ENCODE measurements around the gene LIN7A. TPM values are rescaled to one million over a fixed set of nuclear protein-coding genes. Genes with fewer than 3 reads are reported as not detected.
A peak's percentile ranks its signal among the peaks of the same experiment; 100 is the strongest.

LIN7A gene, protein sequence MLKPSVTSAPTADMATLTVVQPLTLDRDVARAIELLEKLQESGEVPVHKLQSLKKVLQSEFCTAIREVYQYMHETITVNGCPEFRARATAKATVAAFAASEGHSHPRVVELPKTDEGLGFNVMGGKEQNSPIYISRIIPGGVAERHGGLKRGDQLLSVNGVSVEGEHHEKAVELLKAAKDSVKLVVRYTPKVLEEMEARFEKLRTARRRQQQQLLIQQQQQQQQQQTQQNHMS
- 10.5 and 20.9 TPM in 2 replicates for total RNA-seq (2014; rRNA removed; shearing (Covaris generic); ENCODE audit: low replicate concordance)

DNA sequence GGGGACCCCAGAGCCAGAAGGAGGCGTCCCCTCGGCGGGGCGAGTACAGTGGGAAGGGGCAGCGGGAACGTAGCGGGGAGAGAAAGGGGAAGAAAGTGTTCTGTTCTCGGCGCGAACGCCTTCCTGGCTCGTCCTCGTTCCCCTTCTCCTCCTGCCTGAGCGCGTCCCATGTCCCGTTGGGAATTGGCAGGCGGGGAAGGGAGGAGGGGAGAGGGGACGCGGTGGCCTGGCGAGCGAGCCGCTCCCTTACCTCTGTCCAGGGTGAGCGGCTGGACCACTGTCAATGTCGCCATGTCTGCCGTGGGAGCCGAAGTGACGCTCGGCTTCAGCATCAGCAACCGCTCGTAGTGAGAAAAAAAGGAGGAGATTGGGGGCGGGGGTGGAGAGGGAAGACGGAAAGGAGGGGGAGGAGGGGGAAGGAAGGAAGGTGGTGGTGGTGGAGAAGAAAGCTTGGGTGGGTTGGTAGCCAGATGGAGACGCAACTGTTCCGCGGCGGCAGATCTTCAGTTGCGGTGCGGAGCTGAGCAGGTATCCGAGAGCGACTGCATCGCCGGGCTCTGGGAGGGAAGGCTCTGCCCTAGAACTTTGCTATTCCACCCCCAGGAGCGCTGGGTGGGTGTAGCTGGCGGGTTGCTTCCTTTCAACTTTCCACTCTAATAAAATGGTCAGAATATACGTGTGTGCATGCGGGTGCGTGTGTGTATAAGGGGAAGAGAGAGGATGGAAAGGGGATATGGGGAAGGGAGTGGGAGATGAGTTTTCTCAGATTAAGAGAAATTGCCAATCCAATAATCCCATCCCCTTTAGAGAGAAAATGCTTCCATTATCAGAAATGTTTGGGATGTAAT, at the start of gene LIN7A:
Gene LIN7A, minus strand, starts transcription at position 544 of the 848 bp plus-strand sequence. Its CDS starts 212 bp downstream, at position 332.
- in situ Hi-C loops (cut with HindIII; ENCODE audit: low pct_unique_long_range_greater_than_20kb, low sequenced_read_pairs): no loop called here
- DNase-seq (ENCODE audit: low read depth): peak; percentile 76

DNA sequence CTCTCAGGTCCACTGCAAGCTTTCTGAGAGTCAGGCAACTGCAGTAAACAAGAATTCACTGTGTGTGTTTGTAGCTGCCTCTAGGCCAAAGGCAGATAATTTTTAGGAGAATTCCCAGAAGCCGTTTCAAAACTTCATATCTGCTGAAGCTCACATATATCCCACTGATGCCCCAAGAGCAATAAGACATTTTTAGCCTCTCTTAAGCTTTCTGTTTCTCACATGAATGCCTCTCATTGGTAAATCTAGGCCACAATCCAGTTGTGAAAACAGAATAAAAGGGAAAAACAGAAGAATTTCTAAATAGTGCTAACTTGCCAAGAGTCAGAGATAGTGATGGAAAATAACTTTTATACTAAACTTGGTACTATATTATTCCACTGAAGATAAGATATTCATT, 48.5 kb upstream of the LIN7A start:
- no peak for DNase-seq (ENCODE audit: low read depth)
- in situ Hi-C loops (cut with HindIII; ENCODE audit: low pct_unique_long_range_greater_than_20kb, low sequenced_read_pairs): no loop called here

DNA sequence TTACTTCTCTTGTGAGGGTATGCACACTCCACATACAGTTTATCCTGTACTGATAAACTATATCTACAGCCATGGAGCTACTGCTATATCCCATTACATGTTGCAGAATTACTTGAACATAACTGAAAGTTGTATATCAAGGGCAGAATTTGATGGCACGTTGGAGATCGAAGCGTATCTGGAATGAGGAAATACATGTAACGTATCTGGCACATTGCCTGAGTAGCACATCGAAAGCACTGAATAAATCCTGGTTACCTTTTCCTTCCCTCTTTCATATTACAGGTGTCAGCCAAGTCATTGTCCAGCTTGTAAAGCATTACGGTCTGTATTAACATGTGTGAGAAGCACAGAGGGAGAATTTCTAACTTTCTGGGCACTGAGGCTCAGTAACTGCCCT, 42.1 kb upstream of the LIN7A start:
- DNase-seq (ENCODE audit: low read depth): no peak

DNA sequence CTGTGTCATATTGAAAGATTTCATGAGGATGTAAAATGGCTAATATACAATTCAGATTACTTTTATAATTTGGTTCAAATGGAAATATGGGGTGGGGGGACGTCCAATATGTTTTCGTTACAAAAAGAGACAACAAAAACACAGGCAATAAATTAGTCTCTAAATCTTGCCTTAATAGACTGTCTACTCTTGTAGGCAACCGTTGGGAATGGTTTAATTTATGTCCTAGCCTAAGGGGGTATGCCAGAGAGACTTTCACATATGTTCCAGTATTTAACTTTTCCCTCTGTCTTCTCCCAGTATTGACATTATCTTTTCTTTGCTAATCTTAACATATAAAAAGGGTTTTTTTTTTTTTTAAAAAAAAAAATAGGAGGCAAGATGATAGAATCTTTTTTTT, 41.5 kb upstream of the LIN7A start:
- in situ Hi-C loops (cut with HindIII; ENCODE audit: low pct_unique_long_range_greater_than_20kb, low sequenced_read_pairs): no loop called here
- no peak for DNase-seq (ENCODE audit: low read depth)

More for the DNA sequence above, 42.1 kb upstream of the LIN7A start:
- in situ Hi-C loops (cut with HindIII; ENCODE audit: low pct_unique_long_range_greater_than_20kb, low sequenced_read_pairs): no loop called here

DNA sequence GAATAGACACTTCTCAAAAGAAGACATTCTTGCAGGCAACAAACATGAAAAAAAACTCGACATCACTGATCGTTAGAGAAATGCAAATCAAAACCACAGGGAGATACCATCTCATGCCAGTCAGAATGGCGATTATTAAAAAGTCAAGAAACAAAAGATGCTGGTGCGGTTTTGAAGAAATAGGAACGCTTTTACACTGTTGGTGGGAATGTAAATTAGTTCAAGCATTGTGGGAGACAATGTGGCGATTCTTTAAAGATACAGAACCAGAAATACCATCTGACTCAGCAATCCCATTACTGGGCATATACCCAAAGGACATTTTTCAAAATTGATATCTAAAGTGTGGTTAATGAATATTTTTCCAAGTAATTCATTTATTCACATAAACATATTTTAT, 39.6 kb upstream of the LIN7A start:
- in situ Hi-C loops (cut with HindIII; ENCODE audit: low pct_unique_long_range_greater_than_20kb, low sequenced_read_pairs): no loop called here
- no peak for DNase-seq (ENCODE audit: low read depth)

DNA sequence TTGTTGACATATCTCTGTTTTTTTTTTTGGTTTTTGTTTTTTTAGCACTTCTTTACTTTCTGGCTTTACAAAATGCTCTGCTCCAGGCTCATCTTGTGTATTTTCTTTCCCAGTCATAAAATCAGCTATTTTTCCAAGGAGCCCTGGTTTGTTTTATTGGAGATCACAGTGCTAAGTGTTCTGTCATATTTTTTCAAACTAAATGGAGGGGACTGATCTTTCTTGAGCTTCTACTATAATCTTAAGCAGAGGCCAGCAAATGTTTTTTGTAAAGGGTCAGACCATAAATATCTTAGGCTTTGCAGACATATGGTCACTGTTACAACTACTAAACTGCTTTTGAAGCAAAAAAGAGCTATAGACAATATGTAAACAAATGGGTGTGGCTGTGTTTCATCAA, 30.6 kb upstream of the LIN7A start:
- DNase-seq (ENCODE audit: low read depth): no peak
- in situ Hi-C loops (cut with HindIII; ENCODE audit: low pct_unique_long_range_greater_than_20kb, low sequenced_read_pairs): no loop called here

DNA sequence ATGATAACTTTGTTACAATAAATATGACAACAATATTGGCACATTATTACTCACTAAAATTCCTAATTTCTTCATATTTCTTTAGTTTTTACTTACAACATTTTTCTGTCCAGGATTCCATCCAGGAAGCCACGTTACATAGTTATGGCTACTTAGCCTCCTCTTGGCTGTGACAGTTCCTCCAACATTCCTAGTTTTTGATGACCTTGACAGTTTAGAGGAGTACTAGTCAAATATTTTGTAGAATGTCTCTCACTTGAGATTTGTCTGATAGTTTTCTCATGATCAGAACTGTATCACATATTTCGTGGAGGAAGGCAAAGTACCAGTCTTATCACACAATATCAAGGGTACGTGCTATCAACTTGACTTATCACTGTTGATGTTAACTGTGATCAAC, 29.8 kb upstream of the LIN7A start:
- DNase-seq (ENCODE audit: low read depth): no peak

DNA sequence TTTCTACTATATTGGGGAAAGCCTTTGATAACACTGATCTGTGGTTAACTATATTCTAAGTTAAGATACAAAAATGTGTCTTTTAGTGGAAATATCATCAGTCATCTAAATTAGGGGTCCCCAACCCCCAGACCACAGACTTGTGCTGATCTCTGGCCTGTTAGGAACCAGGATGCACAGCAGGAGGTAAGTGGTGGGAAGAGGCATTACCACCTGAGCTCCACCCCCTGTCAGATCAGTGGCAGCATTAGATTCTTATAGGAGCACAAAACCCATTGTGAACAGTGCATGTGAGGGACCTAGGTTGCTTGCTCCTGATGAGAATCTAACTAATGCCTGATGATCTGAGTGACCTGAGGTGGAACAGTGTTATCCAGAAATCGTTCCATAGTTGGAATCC, 28.3 kb upstream of the LIN7A start:
- in situ Hi-C loops (cut with HindIII; ENCODE audit: low pct_unique_long_range_greater_than_20kb, low sequenced_read_pairs): no loop called here
- DNase-seq (ENCODE audit: low read depth): no peak

More for the DNA sequence above, 29.8 kb upstream of the LIN7A start:
- in situ Hi-C loops (cut with HindIII; ENCODE audit: low pct_unique_long_range_greater_than_20kb, low sequenced_read_pairs): no loop called here

DNA sequence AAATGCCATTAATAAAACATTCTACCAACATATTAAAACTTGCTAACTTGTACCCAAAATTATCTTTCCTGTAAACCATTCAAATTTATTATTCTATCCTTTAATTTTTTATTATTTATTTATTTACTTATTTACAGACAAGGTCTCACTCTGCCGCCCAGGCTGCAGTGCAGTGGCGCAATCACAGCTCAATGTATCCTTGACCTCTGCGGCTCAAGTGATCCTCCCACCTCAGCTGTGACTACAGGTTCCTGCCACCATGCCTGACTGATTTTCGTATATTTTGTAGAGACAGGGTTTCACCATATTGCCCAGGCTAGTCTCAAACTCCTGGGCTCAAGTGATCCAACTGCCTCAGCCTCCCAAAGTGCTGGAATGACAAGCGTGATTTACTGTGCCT, 20.4 kb upstream of the LIN7A start:
- no peak for DNase-seq (ENCODE audit: low read depth)
- in situ Hi-C loops (cut with HindIII; ENCODE audit: low pct_unique_long_range_greater_than_20kb, low sequenced_read_pairs): no loop called here

DNA sequence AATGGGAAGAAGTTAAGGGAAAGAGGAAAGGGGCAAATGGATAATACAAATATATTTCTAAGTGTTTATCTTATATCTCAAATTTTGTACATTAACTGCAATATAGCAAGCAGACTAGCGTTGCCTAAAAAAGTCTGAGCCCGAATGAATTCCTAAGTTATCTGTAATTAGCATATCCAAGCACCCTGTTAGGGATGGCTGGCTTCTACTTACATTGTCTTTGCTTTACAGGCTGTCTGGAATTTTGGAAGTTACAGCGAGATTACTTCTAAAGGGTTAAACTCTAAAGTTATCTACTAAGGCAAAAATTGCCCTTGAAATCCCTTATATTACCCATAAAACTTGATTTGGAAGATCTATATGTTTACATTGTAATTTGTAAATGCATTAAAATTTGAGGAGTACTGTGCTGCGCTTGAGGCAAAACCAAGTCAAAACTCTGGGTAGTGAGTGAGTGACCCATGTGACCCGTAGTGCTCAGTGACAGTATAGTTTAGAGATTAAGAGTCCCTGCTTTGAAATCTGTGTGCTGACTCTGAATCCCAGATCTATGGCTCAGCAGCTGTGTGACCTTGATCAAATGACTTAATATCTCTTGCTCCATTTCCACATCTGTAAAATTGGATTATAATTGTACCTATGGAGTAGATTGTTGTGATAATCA, 17.3 kb upstream of the LIN7A start:
- in situ Hi-C loops (cut with HindIII; ENCODE audit: low pct_unique_long_range_greater_than_20kb, low sequenced_read_pairs): no loop called here
- DNase-seq (ENCODE audit: low read depth): no peak

DNA sequence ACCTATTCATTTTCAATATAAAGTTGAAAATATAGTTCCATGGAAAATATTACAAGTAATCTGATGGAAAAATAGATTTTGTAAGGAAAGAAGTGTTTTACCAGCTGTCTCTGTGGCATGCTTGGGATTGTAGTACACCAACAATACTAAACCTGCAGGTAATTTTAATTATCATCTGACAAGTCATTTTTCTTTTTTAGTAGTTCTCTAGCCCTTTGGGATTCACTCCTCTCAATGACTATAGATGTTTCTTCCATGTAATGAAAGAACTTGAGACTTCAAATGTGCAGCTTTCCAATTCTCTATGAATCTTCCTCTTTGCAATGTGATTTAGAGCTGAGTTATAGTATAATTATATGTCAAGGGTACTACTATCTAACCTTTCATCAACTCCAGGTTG, 14.7 kb upstream of the LIN7A start:
- in situ Hi-C loops (cut with HindIII; ENCODE audit: low pct_unique_long_range_greater_than_20kb, low sequenced_read_pairs): no loop called here

DNA sequence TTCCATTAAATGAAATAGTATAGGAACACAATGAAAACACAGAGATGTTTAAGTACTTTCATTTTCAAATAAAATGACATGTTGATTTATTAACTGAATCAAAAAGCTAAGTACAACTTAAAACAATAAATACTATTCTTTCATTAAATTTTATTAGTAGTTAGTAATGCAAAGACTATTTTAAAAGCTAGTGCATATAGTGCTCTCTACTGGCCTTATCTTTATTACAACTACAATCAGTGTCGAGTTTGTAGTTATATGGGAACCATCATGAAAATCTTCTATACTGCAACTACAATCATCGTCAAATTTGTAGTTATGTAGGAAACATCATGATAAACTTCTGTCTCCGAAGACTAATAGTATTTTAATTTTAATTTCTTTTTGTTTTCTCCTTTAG, 8.9 kb upstream of the LIN7A start:
- in situ Hi-C loops (cut with HindIII; ENCODE audit: low pct_unique_long_range_greater_than_20kb, low sequenced_read_pairs): no loop called here
- DNase-seq (ENCODE audit: low read depth): no peak

More for the DNA sequence above, 14.7 kb upstream of the LIN7A start:
- no peak for DNase-seq (ENCODE audit: low read depth)

DNA sequence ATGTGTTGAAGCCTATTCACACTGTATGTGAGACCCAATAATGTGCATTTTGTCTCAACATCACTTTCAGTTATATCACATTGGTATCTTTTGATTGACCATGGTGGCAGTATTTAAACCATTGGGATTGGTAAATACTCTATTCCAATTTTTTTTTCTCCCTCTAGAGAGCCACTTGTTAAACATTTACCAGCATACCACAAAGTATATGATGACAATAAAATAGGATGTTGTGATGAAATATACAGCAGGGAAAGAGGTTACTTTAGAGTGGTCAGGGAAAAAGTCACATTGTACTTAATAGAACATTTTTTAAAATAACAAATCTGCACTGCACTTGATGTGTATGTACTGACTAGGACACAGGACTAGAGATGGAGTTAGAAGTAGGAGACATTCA, 5.6 kb upstream of the LIN7A start:
- no peak for DNase-seq (ENCODE audit: low read depth)
- in situ Hi-C loops (cut with HindIII; ENCODE audit: low pct_unique_long_range_greater_than_20kb, low sequenced_read_pairs): no loop called here

DNA sequence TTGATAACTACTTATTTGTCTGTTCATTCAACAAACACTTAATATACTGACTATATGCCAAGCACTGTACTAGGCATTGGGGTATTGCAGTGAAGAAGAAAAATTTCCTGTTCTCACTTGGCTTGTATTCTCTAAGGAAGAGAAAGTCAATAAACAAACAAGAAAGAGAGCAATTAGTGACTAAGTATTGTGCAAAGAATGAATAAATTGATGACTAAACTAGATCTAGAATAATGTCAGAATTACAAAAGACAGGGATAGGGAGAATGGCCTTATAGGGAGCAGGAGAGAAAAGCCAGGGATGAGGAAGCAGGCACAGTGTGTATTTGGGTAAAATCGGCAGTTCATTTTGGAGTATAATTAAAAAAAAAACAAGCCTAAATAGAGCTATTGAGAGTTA, 4.2 kb upstream of the LIN7A start:
- no peak for DNase-seq (ENCODE audit: low read depth)
- in situ Hi-C loops (cut with HindIII; ENCODE audit: low pct_unique_long_range_greater_than_20kb, low sequenced_read_pairs): no loop called here

DNA sequence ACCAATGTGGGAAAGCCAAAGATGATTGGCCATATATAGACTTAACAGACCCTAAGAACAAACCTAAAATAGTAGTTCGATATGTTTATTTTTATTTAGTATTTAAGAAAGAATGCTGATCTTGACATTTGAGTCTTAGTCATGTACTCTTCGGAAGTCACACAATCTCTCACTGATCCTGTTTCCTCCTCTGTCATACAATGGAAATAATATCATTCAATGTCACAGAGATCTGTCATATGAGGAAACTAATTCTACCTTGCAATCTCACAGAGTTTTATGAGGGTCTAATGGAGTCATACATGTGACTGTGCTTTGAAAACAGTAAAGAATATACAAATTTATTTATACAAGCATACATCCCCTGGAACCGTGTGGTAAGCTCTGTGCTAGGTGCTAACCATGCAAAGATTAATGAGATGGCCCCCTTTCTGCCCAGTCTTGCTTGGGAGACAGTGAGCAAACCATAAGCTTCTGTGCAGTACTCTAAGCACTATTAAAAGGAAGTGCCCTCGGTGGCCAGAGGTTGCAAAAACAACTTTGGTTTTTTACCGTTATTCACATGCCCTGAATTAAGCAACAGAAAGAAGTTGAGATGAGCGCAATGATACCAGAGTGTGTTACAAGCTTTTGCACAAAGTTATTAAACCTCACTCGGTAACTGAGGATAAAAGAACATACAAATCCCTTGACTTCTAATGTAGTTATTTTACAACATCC, 1.7 kb upstream of the LIN7A start:
- peak; percentile 49 for DNase-seq (ENCODE audit: low read depth)
- in situ Hi-C loops (cut with HindIII; ENCODE audit: low pct_unique_long_range_greater_than_20kb, low sequenced_read_pairs): no loop called here

DNA sequence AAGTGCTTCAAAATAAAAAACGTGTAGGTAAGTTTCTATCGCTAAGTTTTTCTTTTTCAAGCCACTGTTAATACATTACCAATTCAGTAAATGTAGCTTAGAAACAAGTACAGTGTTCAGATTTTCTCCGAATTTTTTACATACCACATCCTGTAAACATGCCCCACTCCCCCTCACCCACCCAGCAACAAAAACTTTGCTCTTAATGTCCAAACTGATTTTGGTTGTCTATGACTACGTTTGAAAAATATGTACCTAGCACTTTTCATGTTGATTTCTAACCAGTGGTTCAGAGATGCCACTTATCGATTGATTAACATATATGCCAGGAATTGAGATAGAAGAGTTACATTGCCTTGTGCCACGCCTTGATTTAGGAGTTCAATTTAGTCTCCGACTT, 663 bp upstream of the LIN7A start:
- in situ Hi-C loops (cut with HindIII; ENCODE audit: low pct_unique_long_range_greater_than_20kb, low sequenced_read_pairs): no loop called here
- peak; percentile 50 for DNase-seq (ENCODE audit: low read depth)

DNA sequence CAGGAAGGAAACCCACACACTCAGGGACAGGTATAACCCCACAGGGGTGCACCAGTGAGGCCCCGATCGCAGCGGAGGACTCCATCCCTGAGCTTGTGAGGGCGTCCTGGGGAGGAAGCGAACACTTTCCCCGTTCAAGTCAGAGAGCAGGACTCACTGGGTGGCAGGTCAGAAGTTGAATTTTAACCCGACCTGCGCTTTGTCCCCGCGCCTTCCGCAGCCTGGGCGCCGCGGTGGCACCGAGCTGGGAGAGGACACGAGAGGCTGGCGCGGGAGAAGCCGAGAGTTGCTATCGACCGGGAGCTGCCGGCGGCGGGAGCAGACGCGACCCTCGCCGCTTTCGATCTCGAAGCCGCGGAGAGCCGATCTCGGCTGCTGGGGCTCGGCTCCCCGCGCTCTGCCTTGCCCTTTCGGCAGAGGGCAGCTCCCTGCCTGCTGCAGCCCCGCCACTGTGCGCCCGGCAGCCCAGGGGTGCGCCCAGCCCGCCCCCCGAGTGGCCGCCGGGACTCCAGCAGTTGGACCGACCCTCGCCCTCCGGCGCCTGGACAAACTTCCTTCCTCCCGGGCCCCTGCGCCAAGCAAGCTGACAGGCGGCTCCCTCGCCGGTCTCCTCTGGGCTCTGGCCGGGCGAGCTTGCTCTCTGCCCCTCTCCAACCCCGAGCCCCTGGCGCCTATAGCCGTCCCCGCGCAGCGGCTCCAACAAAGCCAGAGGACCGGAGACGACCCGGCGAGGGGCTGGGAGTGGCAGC, 918 bp downstream of the LIN7A start:
- in situ Hi-C loops (cut with HindIII; ENCODE audit: low pct_unique_long_range_greater_than_20kb, low sequenced_read_pairs): no loop called here
- peak; percentile 87 for DNase-seq (ENCODE audit: low read depth)

DNA sequence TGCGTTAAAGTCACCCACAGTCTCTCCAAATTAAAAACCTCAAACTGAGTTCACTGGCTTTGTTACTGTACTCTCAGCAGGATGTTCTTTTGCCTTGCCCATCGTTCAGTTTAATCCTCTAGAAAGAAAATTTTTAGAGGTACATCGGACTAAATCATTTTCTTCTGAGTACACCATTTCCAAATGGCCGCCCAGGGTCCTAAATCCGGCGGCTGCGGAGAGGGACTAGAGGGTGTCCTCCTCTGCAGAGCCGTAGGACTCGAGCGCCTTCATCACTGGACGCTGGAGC, 1.4 kb downstream of the LIN7A start:
- in situ Hi-C loops (cut with HindIII; ENCODE audit: low pct_unique_long_range_greater_than_20kb, low sequenced_read_pairs): no loop called here
- DNase-seq (ENCODE audit: low read depth): no peak
